GM12891 (cell line): ENCODE measurements around the gene AKAIN1.

Experiments
- POLR2A ChIP-seq: IDR thresholded peaks from 2 replicates; pipeline ENCODE4 v1.6.1; 2011; ENCODE audit warnings: low read depth, low read length, control low read depth
- POLR2AphosphoS5 ChIP-seq: IDR thresholded peaks from 2 replicates; pipeline ENCODE4 v1.6.1; 2011; ENCODE audit warnings: low read depth, low read length, control low read depth

GRCh38 chr18:5158587-5158986, 38.5 kb downstream of the AKAIN1 start:
- TF ChIP-seq POLR2A = no peak
- no peak for TF ChIP-seq POLR2AphosphoS5
